Limb (tissue), 2 donors: ENCODE measurements around the gene COG7.
"Not testable (repeated sequence)": the region's sequence is repeated elsewhere in the genome, so short reads cannot be mapped to it uniquely, and the experiment has no call there.

Experiments used
- DNase-seq, 2 donors: peaks; one replicate each; pipeline ENCODE4 v3.0.0-alpha.2; 2016; ENCODE audit errors: extremely low spot score in 2 of 2

COG7 gene

DNA sequence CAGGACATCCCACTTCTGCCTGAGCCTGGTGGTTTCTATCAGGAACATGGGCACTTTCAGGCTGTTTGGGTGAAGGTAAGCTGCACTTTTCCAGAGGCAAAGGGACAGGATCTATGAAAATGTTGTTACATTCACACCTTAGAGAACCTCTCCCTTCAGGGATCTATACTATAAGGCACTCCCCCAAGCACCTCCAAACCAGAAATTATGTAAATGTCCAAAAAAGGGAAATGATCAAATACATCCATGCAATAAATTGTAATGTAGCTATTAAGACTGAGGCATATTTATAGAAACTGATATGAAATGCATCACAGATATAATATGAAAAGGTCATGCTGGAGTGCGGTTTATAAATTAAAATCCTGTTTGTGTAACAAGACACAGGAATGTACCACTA lies 23.3 kb upstream of the COG7 start:
- no peak for DNase-seq

DNA sequence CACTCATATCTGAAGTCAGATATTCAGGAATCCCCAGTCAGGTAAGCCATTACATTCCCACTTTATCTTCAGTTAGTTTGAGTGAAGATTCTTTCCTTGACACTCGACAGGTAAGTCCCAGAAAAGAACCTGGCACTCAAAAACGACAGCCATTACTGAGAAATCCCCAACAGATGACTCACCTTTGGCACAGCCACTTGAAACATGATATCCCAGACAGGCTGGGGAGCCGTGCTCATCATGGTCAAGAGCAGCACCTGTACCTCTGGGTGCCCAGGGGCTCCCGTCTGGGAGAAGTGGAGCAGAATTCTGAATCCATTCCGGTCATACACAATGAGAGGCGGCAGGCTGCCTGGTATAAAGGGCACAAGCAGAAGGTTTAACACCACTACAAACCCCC lies 16.8 kb upstream of the COG7 start:
- DNase-seq = no peak

DNA sequence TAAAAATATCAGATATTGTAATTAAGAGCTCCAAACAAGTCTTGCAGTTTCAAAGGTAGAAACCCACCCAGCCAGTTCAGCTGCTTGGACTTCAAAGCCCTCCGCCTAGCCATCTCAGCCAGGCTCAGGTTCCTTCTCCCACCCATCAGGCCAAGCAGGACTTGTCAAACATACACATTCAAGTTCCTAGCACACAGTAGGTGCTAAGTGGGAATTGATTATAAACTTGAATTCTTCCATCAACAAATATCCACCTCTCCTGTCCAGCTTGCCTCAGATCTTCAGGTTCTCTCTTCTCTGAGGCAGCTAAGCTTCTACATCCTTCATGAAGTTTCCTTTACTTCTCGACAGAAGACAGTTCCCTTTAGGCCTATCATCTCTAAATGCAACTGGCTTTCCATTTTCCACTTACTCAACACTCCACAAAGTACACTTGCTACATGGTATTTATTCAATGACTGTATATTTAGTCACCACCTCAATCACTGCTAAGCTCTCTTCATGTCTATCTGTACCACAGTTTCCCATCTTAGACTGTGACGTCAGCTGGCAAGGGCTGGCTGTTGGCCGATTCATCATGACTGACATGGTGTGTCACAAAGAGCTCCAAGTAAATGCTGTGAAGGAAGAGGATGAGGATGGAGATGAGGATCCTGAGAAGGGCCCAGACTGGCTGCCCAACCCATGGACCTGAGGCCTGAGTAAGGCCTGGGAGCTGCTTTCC lies 13.3 kb upstream of the COG7 start:
- DNase-seq = no peak

DNA sequence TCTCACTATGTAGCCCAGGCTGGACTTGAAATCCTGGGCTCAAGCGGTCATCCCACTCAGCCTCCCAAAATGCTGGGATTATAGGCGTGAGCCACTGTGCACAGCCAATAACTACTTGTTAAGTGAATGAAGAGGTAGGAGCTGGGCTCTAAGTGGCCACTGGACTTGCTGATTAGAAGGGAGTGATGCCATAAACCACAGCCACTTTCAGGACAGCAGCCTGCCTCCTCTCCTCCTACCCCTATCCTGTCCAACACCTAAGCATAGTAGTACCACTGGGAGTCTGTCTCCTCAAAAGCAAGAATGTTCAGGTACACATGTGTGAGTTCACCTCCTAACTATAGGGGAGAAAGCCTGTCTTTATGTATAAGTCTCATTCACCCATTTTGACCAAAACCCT lies 12.2 kb upstream of the COG7 start:
- no peak for DNase-seq

DNA sequence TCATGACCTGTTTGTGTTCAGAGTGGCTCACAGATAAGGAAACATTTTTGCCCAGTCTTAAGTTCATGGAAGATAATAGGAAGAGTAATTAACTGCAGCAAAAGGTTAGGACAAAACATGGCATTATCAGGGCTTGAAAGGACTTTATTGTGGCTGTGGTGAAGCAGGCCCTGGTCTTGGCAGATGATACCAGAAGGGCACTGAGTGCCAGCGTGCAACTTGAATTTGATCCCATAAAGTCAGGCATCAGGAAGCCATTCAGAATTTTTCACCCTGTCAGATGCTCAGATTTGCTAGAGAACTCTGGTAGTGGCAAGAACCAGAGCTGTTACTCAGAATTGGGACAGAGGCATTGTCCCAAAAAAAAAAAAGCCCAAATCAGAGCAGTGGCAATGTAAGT lies 11.2 kb upstream of the COG7 start:
- DNase-seq = no peak

DNA sequence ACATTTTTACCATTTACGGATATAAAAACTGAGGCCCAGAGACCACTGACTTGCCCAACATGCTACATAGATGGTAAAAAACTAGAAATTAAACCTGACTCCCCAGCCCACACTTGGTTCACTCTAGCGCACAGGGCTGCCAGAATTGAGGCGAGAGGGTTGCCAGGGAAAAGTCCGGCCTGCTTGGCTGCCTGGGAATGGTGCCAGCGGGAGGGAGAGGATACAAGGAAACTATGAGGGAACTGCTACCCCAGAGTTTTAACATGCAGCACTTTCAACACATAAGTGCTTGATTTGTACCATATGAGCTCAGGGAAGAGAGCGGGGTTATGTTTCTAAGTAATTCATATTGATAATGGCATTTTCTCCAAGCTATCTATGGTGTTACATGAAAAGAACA lies 10.0 kb upstream of the COG7 start:
- peak; percentile 73 to 82 for DNase-seq

DNA sequence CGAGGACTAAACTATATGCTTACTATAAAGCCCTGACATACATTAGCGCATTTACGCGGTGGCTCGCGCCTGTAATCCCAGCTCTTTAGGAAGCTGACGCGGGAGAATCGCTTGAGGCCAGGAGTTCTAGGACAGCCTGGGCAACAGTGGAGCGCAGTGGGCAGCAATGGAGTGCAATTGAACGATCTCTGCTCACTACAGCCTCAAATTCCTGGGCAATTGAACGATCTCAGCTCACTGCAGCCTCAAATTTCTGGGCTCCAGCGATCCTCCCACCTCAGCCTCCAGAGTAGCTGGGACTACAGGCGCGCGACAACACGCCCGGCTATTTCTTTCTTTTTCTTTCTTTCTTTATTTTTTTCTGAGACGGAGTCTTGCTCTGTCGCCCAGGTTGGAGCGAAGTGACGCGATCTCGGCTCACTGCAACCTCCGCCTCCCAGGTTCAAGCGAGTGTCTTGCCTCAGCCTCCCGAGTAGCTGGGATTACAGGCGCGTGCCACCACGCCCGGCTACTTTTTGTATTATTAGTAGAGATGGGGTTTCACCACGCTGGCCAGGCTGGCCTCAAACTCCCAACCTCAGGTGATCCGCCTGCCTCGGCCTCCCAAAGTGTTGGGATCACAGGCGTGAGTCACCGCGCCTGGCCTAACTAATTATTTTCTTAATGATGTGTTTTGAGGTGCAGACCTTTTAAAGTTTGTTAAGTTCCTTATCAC lies 506 bp upstream of the COG7 start:
- DNase-seq = no peak

DNA sequence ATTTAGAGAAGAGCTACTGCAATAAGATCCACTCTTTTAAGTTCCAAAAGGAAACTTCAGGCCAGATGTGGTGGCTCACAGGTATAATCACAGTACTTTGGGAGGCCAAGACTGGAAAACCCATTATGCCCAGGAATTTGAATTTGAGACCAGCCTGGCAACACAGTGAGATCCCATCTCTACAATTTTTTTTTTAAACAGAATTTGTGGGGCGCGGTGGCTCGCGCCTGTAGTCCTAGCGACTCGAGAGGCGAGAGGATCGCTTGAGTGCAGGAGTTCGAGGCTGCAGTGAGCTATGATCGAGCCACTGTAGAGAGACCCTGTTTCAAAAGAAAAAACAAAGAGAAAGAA lies 793 bp downstream of the COG7 start:
- peak in 1 of 2 donors; percentile 2 for DNase-seq

DNA sequence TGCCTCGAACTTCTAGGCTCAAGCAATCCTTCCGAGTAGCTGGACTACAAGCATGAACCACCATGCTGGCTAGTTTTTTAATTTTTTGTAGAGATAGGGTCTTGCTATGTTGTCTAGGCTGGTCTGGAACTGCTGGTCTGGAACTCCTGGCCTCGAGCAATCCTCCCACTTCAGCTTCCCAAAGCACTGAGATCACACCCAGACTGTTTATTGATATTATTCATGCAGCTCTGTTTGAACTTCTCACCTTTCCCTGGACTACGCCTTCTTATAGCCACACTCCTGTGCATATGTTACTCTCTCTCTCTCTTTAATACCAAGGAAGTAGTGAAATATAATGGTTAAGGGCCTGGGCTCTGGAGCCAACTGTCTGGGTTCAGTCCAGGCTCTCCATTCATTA lies 4.6 kb downstream of the COG7 start:
- DNase-seq = no peak

DNA sequence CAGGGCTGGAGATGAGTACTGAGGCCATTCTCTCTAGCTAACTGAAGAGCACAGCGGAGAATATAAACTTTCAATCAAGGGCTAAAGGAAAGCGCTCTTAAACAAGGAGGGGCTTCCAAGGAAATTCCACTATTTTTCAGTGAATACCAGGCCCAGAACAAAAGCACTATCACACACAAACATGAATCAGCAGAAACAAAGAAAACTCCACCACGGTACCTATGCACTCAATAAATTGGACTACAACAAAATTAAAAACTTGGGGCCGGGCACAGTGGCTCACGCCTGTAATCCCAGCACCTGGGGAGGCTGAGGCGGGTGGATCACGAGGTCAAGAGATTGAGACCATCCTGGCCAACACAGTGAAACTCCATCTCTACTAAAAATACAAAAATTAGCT lies 15.4 kb downstream of the COG7 start:
- not testable (repeated sequence) for DNase-seq

DNA sequence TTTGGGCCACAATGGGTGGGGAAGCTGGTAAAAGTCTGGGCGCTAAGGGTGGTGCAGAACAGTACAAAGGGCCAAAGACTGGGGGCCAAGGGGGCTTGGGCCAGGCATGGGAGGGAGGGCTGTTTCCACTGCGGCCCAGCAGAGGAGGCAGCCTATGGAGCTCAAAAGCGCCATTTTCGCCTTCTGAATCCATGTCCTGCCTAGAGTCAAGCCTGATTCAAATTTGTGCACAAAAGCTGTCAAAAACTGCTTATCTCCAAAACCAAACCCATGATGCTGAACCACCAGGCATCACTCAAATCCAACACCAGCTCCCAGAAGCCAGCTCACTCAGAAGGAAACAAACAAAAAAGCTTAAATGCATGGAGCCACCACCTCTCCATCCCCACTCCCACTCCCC lies 16.0 kb downstream of the COG7 start:
- DNase-seq = no peak

DNA sequence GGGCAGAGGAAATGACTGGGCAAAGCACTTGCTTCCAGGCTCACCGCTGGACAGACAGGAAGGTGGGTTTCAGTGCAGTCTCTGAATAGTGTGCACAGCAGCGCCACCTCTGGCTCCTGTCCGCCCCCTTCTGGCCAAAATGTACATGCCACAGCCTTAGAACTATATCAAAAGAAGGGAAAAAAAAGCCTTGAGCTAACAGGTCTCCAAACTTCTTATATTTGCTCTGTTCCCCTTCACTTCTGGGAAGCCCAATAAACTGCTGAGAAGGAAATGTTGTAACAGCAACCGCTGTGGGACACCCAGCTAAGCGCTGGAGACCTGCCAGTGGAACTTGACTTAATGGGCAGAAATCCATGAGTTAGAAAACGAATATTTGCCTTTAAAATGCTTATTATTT lies 17.5 kb downstream of the COG7 start:
- peak in 1 of 2 donors; percentile 58 for DNase-seq

DNA sequence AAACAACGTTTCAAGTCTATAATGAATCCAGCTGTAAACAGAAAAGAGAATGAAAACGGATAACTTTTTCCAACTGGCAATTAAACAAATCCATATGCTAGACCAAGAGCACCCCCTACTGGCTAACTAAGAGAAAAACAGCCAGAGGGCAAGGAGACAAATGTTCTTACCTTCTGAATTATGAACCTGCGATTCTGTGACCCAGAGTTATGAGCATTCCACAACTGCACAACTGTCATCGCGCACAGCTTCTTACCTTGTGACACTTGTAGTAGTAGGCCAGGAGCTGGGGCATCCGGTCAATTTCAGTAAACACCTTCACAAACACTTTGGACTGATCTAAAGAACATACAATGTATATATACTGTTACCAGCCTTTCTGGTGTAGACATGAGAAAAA lies 18.6 kb downstream of the COG7 start:
- peak; percentile 35 to 72 for DNase-seq

DNA sequence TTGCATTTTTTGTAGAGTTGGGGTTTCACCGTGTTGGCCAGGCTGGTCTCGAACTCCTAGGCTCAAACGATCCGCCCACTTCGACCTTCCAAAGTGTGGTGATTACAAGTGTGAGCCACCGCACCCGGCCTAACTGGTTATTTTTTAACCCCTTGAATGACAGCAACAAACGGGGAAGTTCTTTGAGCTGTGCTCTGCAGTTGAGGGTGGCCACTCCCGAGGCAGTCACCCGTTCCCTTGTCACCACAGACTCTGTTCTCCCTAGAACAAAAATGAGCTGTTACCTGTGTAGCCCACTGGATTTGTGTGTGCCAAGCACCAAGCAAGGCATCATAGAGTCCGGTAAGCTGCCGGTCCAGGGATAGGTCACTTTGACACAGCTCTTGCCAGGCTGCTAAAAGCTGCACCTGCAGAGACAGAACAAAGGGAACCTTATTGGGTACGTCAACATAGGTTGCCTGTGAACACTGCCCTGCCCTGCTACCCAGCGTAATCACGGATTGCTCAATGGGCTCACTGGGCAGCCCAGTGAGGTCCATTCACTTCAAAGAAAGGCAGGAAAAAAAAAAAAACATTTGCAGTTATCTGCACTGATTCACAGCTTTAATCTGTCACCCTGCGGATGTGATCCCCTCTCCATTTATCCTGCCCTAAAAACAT lies 19.6 kb downstream of the COG7 start:
- no peak for DNase-seq

DNA sequence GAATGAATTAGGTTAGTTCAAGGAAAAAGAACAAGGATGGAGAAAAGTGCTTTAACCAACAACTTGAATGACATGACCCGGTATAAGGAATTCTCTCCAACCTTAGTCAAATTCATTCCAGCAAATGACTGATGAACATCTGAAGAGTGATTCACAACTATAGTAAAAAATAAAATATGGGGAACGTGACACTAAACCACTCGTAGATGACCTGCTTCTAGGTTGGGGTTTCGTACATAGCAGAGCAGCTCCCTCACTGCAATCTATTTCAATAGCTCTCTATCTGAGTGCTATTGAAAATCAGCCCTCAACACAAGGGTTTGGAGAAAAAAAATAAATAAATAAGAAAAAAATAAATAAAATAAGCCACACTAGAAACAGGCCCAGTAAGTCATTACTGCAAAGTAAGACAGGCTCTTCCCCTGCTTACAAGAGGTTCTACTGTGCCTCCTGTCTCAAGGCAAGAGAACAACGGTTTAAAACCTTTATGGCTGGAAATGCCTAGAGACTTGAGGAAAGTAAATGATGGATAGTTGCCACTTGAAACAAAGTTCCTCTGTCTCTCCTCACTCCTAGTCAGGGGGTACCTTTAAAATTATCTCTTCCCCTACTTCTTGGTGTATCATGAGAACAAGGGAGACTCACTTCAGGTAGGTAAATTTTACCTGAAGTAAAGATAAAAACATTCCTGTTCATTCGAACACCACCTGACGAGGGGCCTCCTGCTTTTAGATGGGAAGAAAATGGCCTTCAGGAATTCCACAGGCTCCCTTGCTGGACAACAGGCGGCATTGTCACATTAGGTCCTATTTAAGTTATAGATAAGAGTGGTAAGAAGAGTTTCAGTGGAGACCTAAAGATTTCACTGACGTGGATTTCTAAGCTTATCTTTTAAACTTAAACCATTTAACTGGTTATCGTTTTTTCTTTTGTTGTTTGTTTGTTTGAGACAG lies 20.5 kb downstream of the COG7 start:
- no peak for DNase-seq

DNA sequence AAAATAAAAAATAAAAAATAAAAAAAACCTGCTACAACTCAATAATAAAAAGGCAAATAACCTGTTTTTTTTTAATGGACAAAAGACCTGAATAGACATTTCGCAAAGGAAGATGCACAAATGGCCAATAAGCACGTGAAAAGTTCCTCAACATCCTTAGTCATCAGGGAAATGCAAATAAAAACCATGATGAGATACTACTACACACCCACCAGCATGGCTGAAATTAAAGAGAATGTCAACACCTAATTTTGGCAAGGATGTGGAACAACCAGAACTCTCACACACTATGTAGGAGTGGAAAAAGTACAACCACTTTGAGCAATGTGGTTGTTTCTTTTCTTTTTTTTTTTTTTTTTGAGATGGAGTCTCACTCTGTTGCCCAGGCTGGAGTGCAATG lies 24.6 kb downstream of the COG7 start:
- DNase-seq = no peak

DNA sequence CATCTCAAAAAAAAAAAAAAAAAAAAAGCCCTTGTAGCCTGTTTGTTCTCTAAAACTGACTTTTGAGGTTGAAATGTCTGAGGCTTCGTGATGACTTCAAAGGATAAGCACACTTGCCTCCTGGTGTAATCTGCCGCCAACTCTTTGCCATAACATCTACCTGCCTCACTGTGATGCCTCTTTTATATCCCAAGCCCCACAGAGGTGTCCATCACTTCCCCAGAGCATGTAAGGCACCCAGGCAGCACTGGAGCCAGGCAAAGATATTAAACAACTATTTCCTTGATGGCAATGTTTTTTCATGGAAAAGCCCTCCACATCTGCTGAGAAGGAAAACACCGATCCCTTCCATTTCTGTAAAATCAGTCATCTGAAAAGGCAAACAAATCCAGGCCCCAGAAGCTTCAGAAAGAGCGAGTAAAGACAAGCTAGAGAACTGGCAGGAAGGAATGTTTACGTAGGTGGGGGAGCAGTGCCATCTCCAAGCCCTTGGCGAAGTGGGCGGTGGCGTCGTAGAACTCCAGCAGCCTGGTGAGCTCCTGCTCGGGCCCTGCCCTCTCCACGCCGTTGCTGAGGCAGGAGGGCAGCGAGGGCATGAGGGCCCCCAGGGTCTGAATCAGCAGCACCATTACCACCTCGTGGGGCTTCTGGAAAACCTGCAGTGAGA lies 28.6 kb downstream of the COG7 start:
- DNase-seq = no peak

DNA sequence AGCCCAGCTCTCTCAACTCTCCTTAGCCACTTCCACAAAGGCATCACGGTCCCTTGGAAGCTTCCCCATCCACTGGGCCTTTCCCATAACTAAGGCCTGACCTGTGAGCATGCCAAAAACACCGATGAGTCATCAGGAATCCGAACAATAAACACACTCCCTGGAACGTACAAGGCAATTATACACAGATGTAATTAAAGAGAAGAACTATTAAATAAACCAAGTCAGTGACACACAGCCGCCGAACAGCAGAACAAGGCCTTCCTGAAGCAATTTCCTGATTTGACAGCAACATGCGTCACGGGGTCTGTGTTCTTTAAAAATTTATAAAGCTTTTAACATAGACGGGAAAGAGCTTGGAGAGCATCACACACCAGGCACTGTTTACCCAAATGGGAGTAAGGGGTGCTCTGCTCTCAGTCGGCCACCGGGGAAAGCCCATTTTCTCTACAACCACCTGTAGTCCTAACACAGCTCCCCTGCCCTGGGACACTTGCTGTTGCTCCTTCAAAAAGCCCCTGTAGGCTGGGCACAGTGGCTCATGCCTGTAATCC lies 29.4 kb downstream of the COG7 start:
- DNase-seq = no peak

DNA sequence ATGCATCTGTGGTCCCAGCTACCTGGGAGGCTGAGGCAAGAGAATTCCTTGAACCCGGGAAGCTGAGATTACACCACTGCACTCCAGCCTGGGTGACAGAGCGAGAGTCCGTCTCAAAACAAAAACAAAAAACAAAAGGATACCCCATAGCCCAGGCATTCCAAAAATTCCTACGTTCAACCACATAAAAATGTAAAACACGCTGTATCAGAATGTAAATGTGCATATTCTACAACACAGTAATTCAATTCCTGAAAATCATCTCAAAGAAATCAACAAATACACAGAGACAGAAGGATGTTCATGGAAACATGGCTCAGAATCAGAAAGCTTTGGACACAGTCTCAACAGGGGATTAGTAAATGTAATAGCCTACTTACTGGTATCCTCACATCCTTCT lies 33.0 kb downstream of the COG7 start:
- DNase-seq = no peak

DNA sequence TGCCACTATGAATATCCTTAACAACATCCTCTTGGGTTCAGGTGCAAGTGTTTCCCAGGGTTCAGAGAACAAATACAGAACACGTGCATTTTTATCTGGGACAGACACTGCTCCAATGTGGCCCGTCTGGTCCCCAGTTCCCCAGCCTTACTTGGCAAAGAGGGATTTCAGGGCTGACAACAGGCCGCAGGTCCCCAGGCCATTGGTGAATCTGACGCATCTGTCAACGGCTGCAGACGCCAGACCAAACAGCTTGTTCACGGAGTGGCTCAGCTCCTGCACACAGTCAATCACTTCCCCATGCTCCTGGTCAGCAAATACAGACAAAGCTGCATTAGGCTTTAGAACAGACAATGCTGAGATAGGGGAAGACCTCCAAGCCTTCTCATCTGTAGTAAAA lies 36.2 kb downstream of the COG7 start:
- DNase-seq = no peak

DNA sequence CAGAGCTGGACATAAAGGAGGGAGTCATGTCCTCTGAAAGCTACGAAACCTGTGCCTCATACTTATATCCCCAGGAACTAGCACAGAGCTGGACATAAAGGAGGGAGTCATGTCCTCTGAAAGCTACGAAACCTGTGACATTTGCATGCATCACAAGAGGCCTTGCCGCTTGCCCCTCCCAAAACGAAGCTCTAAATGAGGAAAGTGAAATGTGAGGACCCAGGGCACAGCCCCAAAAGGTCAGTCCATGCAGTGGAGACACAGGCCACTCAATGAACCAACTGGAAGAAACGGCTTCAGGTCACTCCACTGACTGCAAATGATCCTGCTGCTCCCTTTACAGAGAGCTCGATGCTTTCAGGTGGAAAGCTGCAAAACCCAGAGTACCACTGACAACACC lies 38.3 kb downstream of the COG7 start:
- no peak for DNase-seq
